ENCODE results near the gene HLA-DMA.

Gene HLA-DMA

GRCh38 chr6:32969685-32970412, 17.0 kb upstream of the HLA-DMA start:
- peak; percentile 20; the same call in 1 of the 2 replicates for TF ChIP-seq CTCF (conservative IDR thresholded peaks at IDR 0.05; ENCODE audit: low read length)
- peak; percentile 96 for DNase-seq (ENCODE audit: low read depth)
- H3K4me3 ChIP-seq (ENCODE audit: low read length), result peak overlapping the region; percentile 97

- TF ChIP-seq CTCF (conservative IDR thresholded peaks at IDR 0.05; ENCODE audit: low read length), result peak; percentile 37
- peak; percentile 79 for DNase-seq (ENCODE audit: low read depth)
- peak overlapping the region; percentile 97 for H3K4me3 ChIP-seq (ENCODE audit: low read length)
Measured at GRCh38 chr6:32968867-32969684, 16.2 kb upstream of the HLA-DMA start.

GRCh38 chr6:32968093-32968866, 15.4 kb upstream of the HLA-DMA start, which contains the start of gene BRD2:
TSS of gene BRD2 (plus strand) at chr6:32968594. CDS start at chr6:32972899, 4,305 bp downstream.
- TF ChIP-seq CTCF (conservative IDR thresholded peaks at IDR 0.05; ENCODE audit: low read length), result no peak
- peak; percentile 95 for DNase-seq (ENCODE audit: low read depth)
- peak within 1 kb of the TSS; percentile 97 for H3K4me3 ChIP-seq (ENCODE audit: low read length)

GRCh38 chr6:32967151-32968091, 14.5 kb upstream of the HLA-DMA start:
- peak overlapping the region; percentile 97 for H3K4me3 ChIP-seq (ENCODE audit: low read length)
- peak; percentile 63 for TF ChIP-seq CTCF (conservative IDR thresholded peaks at IDR 0.05; ENCODE audit: low read length)
- peak; percentile 44 for DNase-seq (ENCODE audit: low read depth)

DNA sequence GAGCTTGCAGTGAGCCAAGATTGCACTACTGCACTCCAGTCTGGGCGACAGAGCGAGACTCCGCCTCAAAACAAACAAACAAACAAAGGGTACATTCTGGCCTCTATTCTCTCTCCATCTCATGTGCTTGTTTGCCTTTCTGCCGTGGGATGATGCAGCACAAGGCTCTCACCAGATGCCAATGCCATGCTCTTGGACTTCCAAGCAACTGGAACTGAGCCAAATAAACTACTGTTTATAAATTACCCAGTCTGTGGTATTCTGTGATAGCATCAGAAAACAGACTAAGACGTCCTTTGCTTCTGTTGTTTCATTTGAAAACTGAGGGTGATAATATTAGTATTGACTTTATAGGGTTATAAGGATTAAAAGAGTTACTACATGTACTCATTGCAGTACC, 11.9 kb upstream of the HLA-DMA start:
- no peak for DNase-seq (ENCODE audit: low read depth)
- H3K4me3 ChIP-seq (ENCODE audit: low read length), result no peak overlapping the region
- TF ChIP-seq CTCF (conservative IDR thresholded peaks at IDR 0.05; ENCODE audit: low read length), result no peak

DNA sequence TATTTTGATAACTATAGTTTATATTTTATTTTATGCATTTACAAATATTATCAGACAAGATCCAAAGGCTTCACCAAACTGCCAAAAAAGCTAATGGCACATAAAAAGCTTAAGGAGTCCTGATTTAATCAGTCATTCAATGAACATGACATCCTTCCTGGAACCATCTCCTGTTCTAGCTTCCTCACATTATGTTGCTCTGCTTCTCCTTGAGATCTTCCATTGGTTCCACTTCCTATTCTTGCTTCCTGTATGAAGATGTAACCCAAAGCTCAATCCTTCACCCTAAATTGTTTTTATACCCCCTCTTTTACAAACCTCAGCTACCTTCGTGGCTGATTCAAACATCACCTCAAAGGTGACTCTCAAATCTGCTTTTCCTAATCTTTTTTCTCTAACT, 11.0 kb upstream of the HLA-DMA start:
- no peak for TF ChIP-seq CTCF (conservative IDR thresholded peaks at IDR 0.05; ENCODE audit: low read length)
- no peak for DNase-seq (ENCODE audit: low read depth)
- H3K4me3 ChIP-seq (ENCODE audit: low read length), result no peak overlapping the region

Measured in AG10803 (cell line).